GM12872 (cell line): Measurements from ENCODE around the gene PAM16.

ENCODE experiments used
- CTCF ChIP-seq: IDR thresholded peaks from 3 replicates; pipeline ENCODE4 v1.5.1; 2011; ENCODE audit warnings: low read depth, mild to moderate bottlenecking, low read length, moderate library complexity; ENCODE audit not compliant: insufficient read depth

PAM16 gene

DNA sequence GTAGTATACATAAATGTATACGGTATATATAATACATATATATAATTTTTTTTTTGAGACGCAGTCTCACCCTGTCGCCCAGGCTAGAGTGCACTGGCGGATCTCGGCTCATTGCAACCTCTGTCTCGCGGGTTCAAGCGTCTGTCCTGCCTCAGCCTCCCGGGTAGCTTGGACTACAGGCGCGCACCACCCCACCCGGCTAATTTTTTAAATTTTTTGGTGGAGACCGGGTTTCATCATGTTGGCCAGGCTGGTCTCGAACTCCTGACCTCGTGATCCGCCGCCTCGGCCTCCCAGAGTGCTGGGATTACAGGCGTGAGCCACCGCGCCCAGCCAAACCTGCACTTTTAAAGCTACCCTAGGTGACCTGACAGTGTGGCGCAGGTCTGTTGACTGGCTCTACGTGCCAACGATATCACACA is 745 bp downstream of the PAM16 start:
- no peak for TF ChIP-seq CTCF

DNA sequence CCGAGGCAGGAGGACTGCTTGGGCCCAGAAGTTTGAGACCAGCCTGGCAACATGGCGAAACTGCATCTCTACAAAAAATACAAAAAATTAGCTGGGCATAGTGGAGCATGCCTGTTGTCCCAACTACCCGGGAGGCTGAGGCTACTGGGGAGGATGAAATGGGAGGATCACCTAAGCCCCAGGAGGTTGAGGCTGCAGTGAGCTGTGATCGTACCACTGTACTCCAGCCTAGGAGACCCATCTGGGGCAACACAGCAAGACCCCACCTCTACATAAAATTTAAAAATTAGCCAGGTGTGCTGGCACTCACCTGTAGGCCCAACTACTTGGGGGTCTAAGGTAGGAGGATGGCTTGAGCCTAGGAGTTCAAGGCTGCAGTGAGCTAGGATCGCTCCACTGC is 1.8 kb downstream of the PAM16 start:
- TF ChIP-seq CTCF = no peak

GRCh38 chr16:4347765-4348509 is 3.2 kb downstream of the PAM16 start:
- no peak for TF ChIP-seq CTCF

GRCh38 chr16:4347010-4347409 is 4.1 kb downstream of the PAM16 start:
- TF ChIP-seq CTCF = no peak

GRCh38 chr16:4345836-4346781 is 5.0 kb downstream of the PAM16 start:
- no peak for TF ChIP-seq CTCF

- TF ChIP-seq CTCF = no peak
These were observed 5.9 kb downstream of the PAM16 start for GRCh38 chr16:4344983-4345835.
